Sigmoid colon (tissue), 7 donors: ENCODE data around the gene FAM181B. TPM values are rescaled to one million over a fixed set of nuclear protein-coding genes. Genes with fewer than 3 reads are reported as not detected.

ENCODE experiments used
- DNase-seq: peaks from one replicate; pipeline ENCODE4 v3.0.0-alpha.2; 2019
- H3K27ac ChIP-seq, 4 donors: fragments of 200-600 bp; sonication (generic); one replicate each; pipeline ENCODE4 v1.5.1; 2016 to 2019; ENCODE audit warnings: mild to moderate bottlenecking in 1 of 4
- H3K27me3 ChIP-seq, 3 donors: fragments of 200-600 bp; sonication (generic); one replicate each; pipeline ENCODE4 v1.5.1; 2019; ENCODE audit warnings: mild to moderate bottlenecking in 1 of 3
- H3K36me3 ChIP-seq, 4 donors: fragments of 200-600 bp; sonication (generic); one replicate each; pipeline ENCODE4 v1.5.1; 2016 to 2019
- H3K4me1 ChIP-seq, 4 donors: fragments of 200-600 bp; sonication (generic); one replicate each; pipeline ENCODE4 v1.5.1; 2017 to 2019
- H3K4me3 ChIP-seq, 4 donors: fragments of 200-600 bp; sonication (generic); one replicate each; pipeline ENCODE4 v1.5.1; 2017 to 2019; ENCODE audit warnings: mild to moderate bottlenecking in 2 of 4, moderate library complexity in 1 of 4
- H3K9me3 ChIP-seq, 4 donors: fragments of 200-600 bp in 3 of 4; sonication (generic) in 3 of 4; one replicate each; pipeline versions ENCODE4 v1.5.1 to v1.6.1; 2013 to 2019
- EP300 ChIP-seq, 4 donors: sonication (generic); formaldehyde crosslinking; IDR thresholded peaks; one replicate each; pipeline ENCODE4 v1.6.1; 2017; ENCODE audit warnings: antibody characterized with exemption in 4 of 4
- POLR2A ChIP-seq, 2 donors: fragments of 450-650 bp; IDR thresholded peaks; one replicate each; pipeline ENCODE4 v1.6.1; 2016; ENCODE audit warnings: antibody characterized with exemption in 2 of 2, mild to moderate bottlenecking in 2 of 2, moderate library complexity in 2 of 2
- POLR2AphosphoS5 ChIP-seq, 4 donors: sonication (generic); formaldehyde crosslinking; IDR thresholded peaks; one replicate each; pipeline ENCODE4 v1.6.1; 2017; ENCODE audit warnings: antibody characterized with exemption in 4 of 4
- WGBS, 2 donors: extraction: QIAGEN DNeasy Blood & Tissue Kit; methylation state at CpG; one replicate each; pipeline ENCODE4 v1.1.7; 2013; 5-methylcytosine and 5-hydroxymethylcytosine counted together
- intact Hi-C: fragments of 100-400 bp; cut with DNase I; formaldehyde crosslinking; loops from one replicate; pipeline ENCODE4 v1.15.1; 2023
- polyA plus RNA-seq, 3 donors: library from polyadenylated mRNA; stranded (reverse); fragments of 200-250 nt; gene quantifications; one replicate each; pipeline ENCODE4 v1.2.3, GENCODE V29; 2013
- total RNA-seq, 4 donors: library from RNA; depleted of rRNA; stranded (reverse); fragments of >200 nt; gene quantifications; one replicate each; pipeline ENCODE4 v1.1.0, GENCODE V29; 2016
- TF ChIP-seq, protein P1 (sequence below), 4 experiments: fragments of 450-650 bp in 3 of 4; fragments of 200-600 bp in 1 of 4; IDR thresholded peaks; one replicate each; pipeline ENCODE4 v1.5.1; 2016 to 2019; ENCODE audit warnings: antibody characterized with exemption in 4 of 4, mild to moderate bottlenecking in 3 of 4, moderate library complexity in 2 of 4
- donor health status: healthy with polysubstance abuse.
- donor health status: Bipolar disorder and iron deficiency.
- donor health status: healthy.

Gene FAM181B
- total and polyA plus RNA-seq, 7 donors: under 0.01 to 1.4 (median 0.83) TPM

DNA sequence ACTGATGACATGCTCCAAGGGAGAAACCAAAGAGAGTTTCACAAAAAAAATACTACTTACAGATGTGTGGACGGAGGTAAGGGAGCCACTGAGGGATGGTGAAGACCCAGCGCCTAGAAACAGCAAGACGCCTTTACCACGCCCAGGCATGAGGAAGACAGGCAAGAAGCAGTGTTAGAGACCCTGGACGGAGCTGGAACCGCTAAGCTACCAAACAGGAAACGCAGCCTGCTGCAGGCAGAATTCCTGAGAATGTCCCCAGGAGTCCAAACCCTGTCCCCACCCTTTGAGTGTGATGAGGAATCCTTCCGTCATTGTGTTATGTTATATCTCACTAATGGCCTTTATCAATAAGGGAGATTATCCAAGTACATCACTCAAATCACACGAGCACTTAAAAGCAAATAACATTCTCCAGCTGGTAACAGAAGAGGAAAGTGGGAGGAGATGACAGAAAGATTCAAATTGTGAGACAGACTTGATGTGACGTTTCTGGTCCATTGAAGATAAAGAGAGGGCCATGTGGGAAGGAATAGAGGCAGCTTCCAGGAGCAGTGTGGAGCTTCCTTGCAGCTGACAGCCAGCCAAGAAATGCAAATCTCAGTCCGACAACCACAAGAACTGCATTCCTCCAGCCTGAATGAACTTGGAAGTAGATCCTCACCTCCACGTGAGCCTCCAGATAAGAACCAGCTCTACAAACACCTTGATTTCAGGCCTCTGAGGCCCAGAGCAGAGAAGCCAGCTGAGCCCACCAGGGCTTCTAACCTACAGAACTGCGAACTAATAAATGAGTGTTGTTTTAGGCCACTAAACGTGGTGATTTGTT lies 19.1 kb downstream of the FAM181B start:
- H3K9me3 ChIP-seq: no peaks in the 10 kb centered on the region
- no peak for DNase-seq
- H3K4me3 ChIP-seq: no peak overlapping the region
- no peaks in the 10 kb centered on the region for H3K36me3 ChIP-seq
- no peaks in the 10 kb centered on the region for H3K4me1 ChIP-seq
- no peak overlapping the region for H3K27ac ChIP-seq
- TF ChIP-seq, protein P1, sequence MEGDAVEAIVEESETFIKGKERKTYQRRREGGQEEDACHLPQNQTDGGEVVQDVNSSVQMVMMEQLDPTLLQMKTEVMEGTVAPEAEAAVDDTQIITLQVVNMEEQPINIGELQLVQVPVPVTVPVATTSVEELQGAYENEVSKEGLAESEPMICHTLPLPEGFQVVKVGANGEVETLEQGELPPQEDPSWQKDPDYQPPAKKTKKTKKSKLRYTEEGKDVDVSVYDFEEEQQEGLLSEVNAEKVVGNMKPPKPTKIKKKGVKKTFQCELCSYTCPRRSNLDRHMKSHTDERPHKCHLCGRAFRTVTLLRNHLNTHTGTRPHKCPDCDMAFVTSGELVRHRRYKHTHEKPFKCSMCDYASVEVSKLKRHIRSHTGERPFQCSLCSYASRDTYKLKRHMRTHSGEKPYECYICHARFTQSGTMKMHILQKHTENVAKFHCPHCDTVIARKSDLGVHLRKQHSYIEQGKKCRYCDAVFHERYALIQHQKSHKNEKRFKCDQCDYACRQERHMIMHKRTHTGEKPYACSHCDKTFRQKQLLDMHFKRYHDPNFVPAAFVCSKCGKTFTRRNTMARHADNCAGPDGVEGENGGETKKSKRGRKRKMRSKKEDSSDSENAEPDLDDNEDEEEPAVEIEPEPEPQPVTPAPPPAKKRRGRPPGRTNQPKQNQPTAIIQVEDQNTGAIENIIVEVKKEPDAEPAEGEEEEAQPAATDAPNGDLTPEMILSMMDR (IDR thresholded peaks at IDR 0.05): no peak
- no peak for TF ChIP-seq EP300 (IDR thresholded peaks at IDR 0.05)
- no peak for TF ChIP-seq POLR2A (IDR thresholded peaks at IDR 0.05)
- no peak for TF ChIP-seq POLR2AphosphoS5 (IDR thresholded peaks at IDR 0.05)
- no peaks in the 10 kb centered on the region for H3K27me3 ChIP-seq
- 67 to 75% methylated on average over 14 of the region's 14 CpGs for WGBS, 2 donors
- intact Hi-C loops: loop anchor here (5.0 to 10.0 kb wide), 3 partner anchors 153 to 1108 kb away; no protein-coding TSS in a partner anchor

DNA sequence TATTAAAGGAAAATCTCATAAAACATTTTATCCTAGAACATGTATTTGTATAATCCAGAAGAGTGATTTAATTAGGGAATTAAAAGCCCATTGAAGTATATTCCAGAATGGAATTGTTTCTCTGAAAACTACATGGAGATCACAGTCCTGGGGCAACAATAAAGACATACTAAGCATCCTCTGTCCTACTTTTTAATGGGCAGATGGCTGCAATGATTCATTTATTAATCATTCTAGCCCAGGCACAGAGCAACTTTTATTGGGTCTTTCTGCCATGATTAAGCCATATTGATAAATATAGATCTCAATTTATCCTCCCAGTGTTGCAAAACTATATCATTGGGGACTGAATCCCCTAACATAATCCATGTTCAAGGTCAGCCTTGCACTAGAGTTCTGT lies 22.0 kb downstream of the FAM181B start:
- no peak overlapping the region for H3K27ac ChIP-seq
- TF ChIP-seq EP300 (IDR thresholded peaks at IDR 0.05) (no peak), POLR2A (IDR thresholded peaks at IDR 0.05) (no peak), POLR2AphosphoS5 (IDR thresholded peaks at IDR 0.05) (no peak)
- TF ChIP-seq, protein P1 (IDR thresholded peaks at IDR 0.05): no peak
- DNase-seq: no peak
- intact Hi-C loops: loop anchor here (10.0 kb wide), 1 partner anchor 533 kb away; no protein-coding TSS in a partner anchor
- no peaks in the 10 kb centered on the region for H3K9me3 ChIP-seq
- H3K36me3 ChIP-seq: no peaks in the 10 kb centered on the region
- no peaks in the 10 kb centered on the region for H3K27me3 ChIP-seq
- H3K4me3 ChIP-seq: no peak overlapping the region
- no peaks in the 10 kb centered on the region for H3K4me1 ChIP-seq

DNA sequence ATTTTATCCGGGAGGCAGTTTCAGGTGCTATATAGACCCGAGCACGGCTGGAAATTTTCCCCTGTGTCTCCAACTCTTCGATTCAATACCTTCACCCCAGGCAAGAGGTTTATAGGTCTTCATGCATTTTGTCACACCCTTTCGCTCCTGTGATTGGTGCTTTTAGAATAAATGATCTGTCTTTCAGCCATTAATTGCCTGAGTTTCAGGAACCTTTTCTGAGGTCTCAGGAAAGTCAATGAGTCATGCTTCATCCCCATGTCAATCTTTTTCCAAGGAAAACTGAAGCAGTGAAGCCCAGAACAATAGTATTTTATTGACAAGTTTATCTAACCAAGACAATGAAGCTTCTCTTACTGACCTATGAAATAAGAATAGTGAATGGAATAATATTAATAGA lies 29.9 kb downstream of the FAM181B start:
- 90 to 91% methylated on average over 5 of the region's 5 CpGs for WGBS, 2 donors
- intact Hi-C loops: no loop called here
- no peak overlapping the region for H3K4me3 ChIP-seq
- no peak for DNase-seq
- no peaks in the 10 kb centered on the region for H3K36me3 ChIP-seq
- H3K4me1 ChIP-seq: no peaks in the 10 kb centered on the region
- H3K9me3 ChIP-seq: no peaks in the 10 kb centered on the region
- H3K27me3 ChIP-seq: no peaks in the 10 kb centered on the region
- H3K27ac ChIP-seq: no peak overlapping the region
- TF ChIP-seq, protein P1 (IDR thresholded peaks at IDR 0.05): no peak
- TF ChIP-seq POLR2A (IDR thresholded peaks at IDR 0.05) (no peak), EP300 (IDR thresholded peaks at IDR 0.05) (no peak), POLR2AphosphoS5 (IDR thresholded peaks at IDR 0.05) (no peak)

DNA sequence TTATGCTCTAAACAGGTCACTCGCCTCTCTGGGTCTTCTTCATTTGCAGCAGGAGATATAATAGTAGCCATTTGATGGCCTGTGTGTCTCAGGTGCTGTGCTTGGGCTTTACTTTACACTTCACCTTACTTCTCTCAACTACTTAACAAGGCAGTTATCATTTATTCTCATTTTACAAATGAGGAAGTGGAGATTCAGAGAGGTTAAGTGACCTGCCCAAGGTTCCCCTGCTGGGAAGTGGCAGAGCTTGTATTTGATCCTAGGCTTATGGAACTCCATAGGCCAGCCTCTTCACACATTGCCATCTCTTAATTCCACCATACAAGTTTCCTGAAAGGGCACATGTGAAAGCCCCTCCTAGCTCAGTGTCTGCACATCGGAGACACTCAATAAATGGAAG lies 30.4 kb downstream of the FAM181B start:
- Histone ChIP-seq H3K9me3 (no peaks in the 10 kb centered on the region), H3K27ac (no peak overlapping the region), H3K36me3 (no peaks in the 10 kb centered on the region), H3K4me1 (no peaks in the 10 kb centered on the region), H3K27me3 (no peaks in the 10 kb centered on the region), H3K4me3 (no peak overlapping the region)
- 93 to 94% methylated on average over 2 of the region's 2 CpGs for WGBS, 2 donors
- no peak for DNase-seq
- intact Hi-C loops: no loop called here
- no peak for TF ChIP-seq POLR2A (IDR thresholded peaks at IDR 0.05)
- TF ChIP-seq, protein P1 (IDR thresholded peaks at IDR 0.05): no peak
- no peak for TF ChIP-seq EP300 (IDR thresholded peaks at IDR 0.05)
- TF ChIP-seq POLR2AphosphoS5 (IDR thresholded peaks at IDR 0.05): no peak
